Measurements from ENCODE around the gene GSTT4. TPM values are rescaled to one million over a fixed set of nuclear protein-coding genes. Genes with fewer than 3 reads are reported as not detected.
"Not testable (repeated sequence)": the region's sequence is repeated elsewhere in the genome, so short reads cannot be mapped to it uniquely, and the experiment has no call there.

GSTT4 gene
- total RNA-seq, 1 donor from 2014 or later, result not detected

DNA sequence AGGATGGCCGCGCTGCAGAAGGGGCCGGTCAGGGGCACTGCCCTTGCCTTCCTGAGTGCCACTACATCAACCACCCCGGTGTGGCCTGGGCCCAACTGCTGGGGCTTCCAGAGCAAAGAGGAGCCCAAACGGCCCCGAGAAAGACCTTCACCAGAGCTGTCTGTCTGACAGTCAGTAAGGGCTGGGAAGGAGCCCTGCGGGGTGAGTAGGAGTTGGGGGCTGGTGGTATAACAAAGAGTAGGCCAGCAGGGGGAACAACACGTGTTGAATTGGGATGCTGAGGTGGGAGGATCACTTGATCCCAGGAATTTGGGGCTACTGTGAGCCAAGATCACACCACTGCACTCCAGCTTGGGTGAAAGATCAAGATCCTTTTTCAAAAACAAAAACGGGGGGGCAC lies 3.9 kb downstream of the GSTT4 start:
- DNase-seq (no peak), ATAC-seq (ENCODE audit: poor library complexity) (no peak)
- intact Hi-C loops (cut with DNase I), result loop anchor here (5.0 kb wide), 1 partner anchor 171 kb away; no protein-coding TSS in a partner anchor

DNA sequence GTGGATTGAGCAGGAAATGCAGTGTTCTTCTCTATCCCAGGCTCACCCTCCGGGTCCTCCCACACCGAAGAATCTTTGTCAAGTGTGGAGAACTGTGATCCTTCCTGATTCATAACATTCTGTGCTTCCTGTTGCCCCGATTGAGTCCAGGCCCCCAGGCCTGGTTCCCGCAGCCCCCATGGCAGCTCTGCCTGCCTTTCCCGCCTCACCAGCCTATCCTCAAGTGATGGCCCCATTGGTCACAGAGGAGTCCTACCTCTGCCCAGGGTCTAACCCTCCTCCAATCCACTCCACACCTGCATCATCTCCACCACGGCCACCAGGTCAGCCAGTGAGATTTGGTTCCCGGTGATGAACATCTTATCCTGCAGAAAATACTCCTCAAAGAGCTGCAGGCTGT lies 5.5 kb downstream of the GSTT4 start:
- DNase-seq; ATAC-seq (ENCODE audit: poor library complexity): not testable (repeated sequence)
- intact Hi-C loops (cut with DNase I), result loop anchor here (5.0 kb wide), 1 partner anchor 173 kb away; no protein-coding TSS in a partner anchor

DNA sequence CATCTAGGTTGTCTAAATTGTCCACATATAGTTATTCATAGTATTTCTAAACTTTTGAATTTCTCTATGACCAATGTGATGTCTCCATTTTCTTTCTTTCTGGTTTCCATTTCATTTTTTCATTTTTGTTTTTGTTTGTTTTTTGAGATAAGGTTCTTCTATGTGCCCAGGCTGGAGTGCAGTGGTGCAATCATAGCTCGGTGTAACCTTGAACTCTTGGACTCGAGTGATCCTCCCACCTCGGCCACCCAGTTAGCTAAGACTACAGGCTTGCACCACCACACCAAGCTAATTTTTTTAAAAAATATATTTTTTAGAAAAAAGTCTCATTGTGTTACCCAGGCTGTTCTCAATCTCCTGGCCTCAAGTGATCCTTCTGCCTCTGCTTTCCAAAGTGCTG lies 8.2 kb downstream of the GSTT4 start:
- intact Hi-C loops (cut with DNase I), result no loop called here
- DNase-seq (no peak), ATAC-seq (ENCODE audit: poor library complexity) (no peak)

DNA sequence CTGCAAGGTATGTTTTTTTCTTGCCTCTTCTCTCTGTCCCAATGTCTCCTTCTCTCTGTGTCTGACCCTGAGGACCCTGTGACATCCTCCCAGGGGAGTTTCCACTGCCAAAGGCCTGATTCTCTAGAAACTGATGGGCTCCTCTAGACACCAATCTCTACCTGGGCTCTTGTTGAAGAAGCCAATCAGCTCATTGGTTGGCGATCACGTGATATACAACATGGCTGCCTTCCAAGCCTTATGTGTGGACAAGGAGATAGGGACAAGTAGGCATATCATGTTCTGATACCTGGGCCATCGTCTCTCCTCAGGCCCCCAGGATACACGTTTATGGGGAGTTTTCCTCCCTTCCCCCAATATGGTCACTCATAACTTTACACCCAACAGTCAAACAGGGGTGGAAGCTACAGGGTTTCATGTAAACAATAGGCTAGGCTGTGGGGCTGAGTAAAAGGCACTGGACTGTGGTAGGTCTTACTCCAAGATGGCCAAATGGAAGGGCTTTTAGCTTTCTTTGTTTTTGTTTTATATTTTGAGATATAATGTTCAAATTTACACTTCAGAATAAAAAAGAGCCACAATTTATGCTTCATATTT lies 11.6 kb downstream of the GSTT4 start:
- intact Hi-C loops (cut with DNase I); DNase-seq; ATAC-seq (ENCODE audit: poor library complexity): not testable (repeated sequence)

DNA sequence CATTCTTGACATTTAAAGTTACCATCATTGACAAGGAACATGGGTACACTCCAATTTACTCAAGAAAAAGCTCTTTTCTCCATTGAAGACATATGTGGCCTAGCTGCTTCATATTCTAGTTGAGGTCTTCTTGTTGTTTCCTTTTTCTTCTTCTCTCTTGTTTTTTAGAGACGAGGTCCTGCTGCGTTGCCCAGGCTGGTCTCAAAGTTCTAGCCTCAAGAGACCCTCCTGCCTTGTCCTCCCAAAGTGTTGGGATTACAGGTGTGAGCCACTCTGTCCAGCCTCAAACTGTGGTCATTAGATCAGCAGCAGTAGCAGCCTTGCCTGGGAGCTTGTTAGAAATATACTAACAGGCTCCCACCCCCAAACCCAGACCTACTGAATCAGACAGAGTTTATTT lies 12.2 kb downstream of the GSTT4 start:
- ATAC-seq (ENCODE audit: poor library complexity); intact Hi-C loops (cut with DNase I); DNase-seq: not testable (repeated sequence)

DNA sequence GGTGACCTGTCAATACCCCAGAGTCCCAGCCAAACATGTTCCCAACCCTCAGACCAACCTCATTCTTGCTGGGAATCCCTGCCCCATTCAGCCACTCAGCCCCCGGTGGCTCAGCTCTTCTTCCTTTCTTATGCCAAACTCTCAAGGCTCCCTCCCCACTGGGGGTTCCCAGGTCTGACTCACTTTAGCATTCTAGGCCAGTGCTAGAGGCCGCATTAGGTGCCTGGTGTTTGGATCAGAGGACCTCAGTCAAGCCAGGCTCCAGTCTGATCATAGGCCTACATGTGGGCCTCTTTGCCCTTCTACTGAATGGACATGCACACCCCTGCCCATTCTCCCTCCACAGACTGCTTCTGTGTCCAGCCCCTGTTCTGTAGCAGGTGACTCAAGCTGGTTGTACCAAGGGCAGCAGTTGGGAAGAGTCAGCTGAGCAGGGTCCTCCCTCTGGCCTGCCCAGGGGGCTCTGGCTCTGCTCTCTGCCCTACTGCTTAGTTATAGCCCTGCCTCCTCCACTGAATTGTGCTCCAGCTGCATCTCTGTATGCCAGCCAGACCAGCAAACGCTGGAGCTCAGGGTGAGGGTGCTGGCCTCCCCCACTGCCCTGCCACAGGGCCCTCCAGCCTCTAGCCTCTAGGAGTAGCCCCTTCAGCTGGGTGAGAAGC lies 15.5 kb downstream of the GSTT4 start:
- intact Hi-C loops (cut with DNase I); ATAC-seq (ENCODE audit: poor library complexity); DNase-seq: not testable (repeated sequence)

DNA sequence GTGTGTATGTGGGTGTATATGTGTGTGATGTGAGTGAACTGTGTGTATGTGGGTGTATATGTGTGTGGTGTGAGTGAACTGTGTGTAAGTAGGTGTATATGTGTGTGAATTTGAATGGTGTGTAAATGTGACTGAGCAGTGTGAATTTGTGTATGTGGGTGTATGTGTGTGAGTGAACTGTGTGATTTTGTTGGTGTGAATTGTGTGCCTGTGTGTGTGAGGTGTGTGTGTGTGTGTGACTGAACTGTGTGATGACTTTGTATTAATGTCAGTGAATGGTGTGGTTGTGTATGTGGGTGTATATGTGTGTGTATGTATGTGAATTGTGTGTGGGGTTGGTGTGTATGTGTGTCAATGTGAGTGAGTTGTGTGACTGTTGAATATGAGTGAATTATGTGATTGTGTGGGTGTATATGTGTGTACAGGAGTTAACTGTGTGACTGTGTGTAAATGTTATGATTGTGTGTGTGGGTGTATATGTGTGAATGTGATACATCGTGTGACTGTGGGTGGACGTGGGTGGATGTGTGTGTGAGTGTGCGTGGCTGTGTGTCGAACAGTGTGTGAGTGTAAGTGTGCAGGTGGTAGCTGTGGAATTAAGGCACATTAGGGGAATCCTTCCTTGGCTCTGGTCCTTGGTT lies 18.6 kb downstream of the GSTT4 start:
- ATAC-seq (ENCODE audit: poor library complexity); intact Hi-C loops (cut with DNase I); DNase-seq: not testable (repeated sequence)

DNA sequence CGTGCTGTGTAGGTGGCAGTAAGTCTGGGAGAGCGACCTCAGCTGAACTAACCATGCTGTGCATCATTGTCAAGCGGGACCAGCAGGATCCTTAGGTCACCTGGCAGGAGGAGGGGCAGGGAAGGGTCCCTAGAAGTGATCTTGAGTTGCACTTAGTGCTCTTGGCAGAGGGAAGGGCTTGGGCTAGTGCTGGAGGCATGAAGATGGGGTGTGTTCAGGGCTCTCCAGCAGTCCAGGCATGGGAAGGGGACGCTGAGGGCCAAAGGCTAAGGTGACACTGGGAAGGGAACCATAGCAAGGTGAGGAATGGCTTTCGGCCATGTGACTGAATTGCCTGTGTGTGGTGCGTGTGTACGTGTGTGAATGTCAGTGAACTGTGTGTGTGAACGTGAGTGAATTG lies 19.2 kb downstream of the GSTT4 start:
- ATAC-seq (ENCODE audit: poor library complexity); intact Hi-C loops (cut with DNase I); DNase-seq: not testable (repeated sequence)

DNA sequence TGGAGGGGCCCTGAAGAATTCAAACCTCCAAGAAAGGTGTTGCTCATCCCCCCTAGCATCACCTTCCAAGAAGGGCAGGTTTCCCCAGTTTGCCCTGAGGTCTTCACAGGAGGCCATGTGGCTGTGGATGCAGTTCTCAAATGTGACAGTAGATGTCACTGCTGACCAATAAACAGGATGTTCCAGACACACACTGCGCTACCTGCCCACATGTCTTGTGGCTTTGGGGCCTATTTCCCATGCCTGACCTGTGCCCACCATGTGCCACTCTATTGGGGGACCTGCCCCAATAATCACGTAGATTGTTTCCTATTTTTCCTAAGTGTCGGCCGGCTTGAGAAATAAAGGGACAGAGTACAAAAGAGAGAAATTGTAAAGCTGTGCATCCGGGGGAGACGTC lies 20.8 kb downstream of the GSTT4 start:
- DNase-seq (no peak), ATAC-seq (ENCODE audit: poor library complexity) (peak; percentile 38)
- intact Hi-C loops (cut with DNase I), result no loop called here

DNA sequence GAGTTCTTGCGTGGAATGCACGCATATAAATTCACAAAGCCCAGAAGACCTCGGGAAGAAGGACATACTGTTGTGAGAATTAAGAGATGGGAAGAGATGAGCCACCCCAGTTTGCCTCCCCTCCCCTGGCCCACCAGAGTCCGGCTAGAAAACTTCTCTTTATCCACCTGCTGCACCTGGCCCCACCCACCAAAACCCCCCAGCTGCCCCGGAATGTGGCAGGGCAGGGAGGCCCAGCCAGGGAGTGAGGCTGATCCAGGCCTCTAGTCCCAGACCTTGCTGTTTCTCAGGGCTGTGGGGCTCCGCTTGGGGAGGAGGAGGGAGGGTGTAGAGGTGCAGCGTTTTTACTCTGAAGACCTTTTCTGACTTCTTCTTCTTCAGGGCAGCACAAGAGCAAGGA lies 24.7 kb downstream of the GSTT4 start:
- intact Hi-C loops (cut with DNase I); DNase-seq; ATAC-seq (ENCODE audit: poor library complexity): not testable (repeated sequence)

DNA sequence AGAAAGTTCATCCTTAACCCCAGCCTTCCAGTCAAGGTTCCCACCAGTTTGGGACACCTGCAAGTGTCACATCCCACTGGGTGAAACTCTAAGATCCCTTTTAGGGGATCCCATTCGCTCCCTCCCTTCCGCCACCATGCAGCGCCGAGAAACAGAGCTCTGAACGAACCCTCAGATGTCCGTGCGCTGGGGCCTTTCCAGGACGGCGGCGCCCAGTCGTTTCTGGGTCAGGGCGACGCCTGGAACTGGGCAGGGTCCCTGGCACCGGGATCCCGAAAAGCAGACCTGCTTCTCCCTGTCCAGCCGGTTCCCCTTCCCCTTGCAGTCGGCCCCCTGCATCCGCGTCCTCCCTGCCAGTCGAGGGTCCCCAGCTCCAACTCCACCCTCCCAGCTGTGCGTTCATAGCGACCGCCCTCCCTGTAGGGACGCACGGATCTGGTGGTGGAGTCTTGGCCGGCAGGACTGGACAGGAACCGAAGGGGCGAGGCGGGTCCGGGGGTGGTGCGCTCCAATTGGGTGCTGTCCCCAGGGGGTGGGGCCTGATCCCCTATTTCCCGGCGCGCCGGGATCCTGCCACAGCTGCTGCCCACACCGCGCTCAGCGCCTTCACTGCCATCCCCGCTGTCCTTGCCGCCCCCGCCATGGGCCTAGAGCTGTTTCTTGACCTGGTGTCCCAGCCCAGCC lies 25.6 kb downstream of the GSTT4 start, which contains the start of gene GSTT2:
TSS of gene GSTT2 (plus strand) at position 578 of the 684 bp plus-strand sequence.
- ATAC-seq (ENCODE audit: poor library complexity), result peak; percentile 90
- intact Hi-C loops (cut with DNase I); DNase-seq: not testable (repeated sequence)

DNA sequence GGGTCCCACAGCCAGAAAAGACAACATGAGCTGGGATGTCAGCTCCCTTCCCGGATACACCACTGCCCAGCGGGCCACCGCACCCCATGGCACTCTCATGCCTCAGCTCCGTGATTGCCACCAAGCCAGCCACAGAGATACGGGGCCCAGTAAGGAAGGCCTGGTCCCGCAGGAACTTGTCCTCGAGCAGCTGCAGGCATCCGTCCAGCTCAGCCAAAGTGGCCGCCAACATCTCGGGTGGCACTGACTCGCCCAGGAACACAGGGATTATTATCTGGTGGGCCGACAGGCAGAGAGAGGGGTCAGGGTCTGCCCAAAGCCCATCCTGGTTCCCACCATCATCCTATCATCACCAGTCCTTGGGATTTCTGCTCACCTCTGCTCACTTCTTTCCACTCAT lies 27.9 kb downstream of the GSTT4 start:
- DNase-seq; intact Hi-C loops (cut with DNase I); ATAC-seq (ENCODE audit: poor library complexity): not testable (repeated sequence)

DNA sequence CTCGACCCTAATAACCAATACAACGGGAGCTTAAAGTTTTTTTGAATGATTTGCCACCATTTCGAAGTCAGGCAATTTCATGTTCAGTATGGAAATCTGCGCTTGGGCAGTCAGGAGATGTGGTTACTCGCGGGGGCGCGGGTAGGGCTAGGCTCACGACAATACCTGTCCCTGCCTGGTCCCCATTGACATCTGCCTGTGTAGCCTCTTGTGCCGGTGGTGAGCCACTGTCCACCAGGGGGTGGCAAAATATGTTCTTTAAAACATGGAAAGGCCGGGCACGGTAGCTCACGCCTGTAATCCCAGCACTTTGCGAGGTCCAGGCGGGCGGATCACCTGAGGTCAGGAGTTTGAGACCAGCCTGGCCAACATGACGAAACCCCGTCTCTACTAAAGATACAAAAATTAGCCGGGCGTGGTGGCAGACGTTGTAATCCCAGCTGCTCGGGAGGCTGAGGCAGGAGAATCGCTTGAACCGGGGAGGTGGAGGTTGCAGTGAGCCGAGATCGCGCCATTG lies 30.4 kb downstream of the GSTT4 start:
- ATAC-seq (ENCODE audit: poor library complexity), result peak; percentile 44
- intact Hi-C loops (cut with DNase I); DNase-seq: not testable (repeated sequence)

DNA sequence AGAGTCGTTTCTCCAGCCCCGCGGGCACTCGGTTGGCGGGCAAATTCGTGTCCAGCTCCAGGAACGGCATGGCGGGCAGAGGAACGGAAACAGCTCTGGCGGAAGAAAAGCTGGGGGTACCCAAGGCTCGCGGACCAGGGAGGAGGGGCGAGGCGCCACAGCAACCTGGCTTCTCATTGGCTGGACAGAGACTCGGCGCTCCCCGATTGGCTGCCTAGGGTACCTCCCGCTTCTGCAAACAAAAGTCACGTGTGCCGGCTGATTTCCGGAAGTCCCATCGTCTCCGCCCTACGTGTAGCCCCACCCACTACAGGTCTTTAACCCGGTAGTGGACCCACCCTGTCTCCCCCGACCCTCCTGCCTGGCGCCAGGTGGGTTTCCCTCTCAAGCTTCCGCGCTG lies 30.9 kb downstream of the GSTT4 start, which contains the start of gene DDT:
TSS of gene DDT (minus strand) at position 97 of the 400 bp plus-strand sequence. CDS start at position 70, 27 bp downstream.
- intact Hi-C loops (cut with DNase I); DNase-seq: not testable (repeated sequence)
- peak; percentile 96 for ATAC-seq (ENCODE audit: poor library complexity)

DNA sequence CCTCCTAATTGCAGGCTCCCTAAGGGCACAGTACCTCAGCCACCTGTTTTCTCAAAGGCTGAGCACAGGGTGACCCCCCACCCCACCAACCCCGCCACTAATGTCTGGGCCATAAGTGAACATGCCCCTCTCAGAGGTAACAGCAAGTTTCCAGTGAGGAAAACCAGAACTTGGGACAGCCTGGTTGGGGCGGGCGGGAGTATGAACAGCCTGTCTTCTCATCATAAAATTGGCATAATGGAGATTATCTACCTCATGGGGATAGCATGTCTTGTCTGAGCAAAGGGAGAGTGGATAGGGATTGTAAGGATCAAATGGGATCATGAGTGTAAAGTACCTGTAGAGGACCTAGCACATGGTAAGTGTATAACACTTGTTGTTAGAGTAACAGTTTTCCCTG lies 33.3 kb downstream of the GSTT4 start:
- ATAC-seq (ENCODE audit: poor library complexity); DNase-seq; intact Hi-C loops (cut with DNase I): not testable (repeated sequence)

DNA sequence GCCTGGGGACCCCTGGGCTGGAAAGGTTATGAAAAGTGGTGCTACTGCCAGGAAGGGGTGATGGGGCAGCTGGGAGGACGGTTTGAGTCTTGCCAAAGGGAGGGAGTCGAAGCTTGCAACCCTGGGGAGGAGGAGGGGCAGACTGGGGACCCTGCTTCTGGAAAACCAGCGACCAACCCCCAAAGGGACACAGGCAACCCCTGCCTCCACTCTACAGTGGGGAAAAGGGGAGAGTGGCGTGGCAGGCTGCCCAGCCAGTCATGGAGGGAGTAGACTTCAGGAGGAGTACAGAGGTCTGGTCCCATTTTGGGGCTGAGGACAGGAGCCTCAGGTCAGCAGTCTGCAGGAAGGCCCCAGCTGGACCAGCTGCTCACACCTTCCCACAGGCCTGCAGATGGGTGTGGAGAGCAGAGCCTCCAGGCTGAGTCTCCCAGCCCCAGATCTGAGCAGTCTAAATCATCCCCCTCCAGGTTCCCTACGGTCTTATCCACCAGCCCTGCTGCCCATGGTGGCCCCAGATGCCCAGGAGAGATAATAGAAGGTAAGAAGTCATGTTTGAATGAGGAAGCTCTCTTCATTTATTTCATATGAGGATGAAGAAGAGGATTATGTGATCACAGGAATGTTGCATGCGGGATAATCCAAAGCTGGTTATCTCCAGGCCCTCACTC lies 34.3 kb downstream of the GSTT4 start:
- intact Hi-C loops (cut with DNase I), result no loop called here
- DNase-seq (no peak), ATAC-seq (ENCODE audit: poor library complexity) (no peak)

DNA sequence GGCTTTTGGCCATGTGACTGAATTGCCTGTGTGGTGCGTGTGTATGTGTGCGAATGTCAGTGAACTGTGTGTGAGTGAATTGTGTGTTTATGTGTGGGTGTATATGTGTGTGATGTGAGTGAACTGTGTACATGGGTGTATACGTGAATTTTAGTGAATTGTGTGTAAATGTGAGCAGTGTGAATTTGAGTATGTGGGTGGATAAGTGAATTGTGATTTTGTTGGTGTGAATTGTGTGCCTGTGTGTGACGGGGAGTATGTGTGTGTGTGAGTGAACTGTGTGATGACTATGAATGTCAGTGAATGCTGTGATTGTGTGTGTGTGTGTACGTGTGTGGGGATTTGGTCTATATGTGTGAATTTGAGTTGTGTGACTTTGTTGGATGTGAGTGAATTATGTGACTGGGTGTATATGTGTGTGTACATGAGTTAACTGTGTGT lies 35.0 kb downstream of the GSTT4 start:
- intact Hi-C loops (cut with DNase I), result no loop called here
- DNase-seq, result no peak
- no peak for ATAC-seq (ENCODE audit: poor library complexity)

DNA sequence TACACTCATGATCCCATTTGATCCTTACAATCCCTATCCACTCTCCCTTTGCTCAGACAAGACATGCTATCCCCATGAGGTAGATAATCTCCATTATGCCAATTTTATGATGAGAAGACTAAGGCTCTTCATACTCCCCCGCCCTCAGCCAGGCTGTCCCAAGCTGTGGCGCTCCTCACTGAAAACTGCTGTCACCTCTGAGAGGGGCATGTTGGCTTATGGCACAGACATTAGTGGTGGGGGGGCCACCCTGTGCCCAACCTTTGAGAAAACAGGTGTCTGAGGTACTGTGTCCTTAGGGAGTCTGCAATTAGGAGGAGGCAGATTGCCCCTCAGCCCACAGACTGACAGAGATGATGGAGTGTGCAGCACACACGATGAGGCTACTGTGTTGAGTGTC lies 36.2 kb downstream of the GSTT4 start:
- no peak for DNase-seq
- intact Hi-C loops (cut with DNase I), result no loop called here
- no peak for ATAC-seq (ENCODE audit: poor library complexity)

All from Right ventricle myocardium superior (tissue), 1 donor.